ENCODE results near the gene IL17RB.

DNA sequence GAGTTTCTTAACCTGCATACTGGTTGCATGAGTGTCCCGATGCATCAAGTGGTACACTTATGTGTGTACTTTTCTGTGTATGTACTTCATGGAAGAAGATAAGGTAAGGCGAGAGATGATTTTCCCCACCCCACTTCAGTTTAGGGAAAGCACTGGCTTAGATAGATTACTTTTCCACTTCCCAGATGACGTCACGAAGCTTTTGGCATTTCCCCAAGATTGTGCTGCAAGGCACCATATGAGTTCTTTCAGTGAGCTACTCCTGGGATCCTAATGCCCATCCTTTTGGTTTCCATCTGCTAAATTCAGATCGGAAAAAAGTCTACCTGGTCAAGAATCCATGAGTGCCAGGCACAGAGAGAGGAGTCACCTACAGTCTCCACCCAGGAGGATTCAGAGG, 4.5 kb downstream of the IL17RB start:
- TF ChIP-seq, protein P1, sequence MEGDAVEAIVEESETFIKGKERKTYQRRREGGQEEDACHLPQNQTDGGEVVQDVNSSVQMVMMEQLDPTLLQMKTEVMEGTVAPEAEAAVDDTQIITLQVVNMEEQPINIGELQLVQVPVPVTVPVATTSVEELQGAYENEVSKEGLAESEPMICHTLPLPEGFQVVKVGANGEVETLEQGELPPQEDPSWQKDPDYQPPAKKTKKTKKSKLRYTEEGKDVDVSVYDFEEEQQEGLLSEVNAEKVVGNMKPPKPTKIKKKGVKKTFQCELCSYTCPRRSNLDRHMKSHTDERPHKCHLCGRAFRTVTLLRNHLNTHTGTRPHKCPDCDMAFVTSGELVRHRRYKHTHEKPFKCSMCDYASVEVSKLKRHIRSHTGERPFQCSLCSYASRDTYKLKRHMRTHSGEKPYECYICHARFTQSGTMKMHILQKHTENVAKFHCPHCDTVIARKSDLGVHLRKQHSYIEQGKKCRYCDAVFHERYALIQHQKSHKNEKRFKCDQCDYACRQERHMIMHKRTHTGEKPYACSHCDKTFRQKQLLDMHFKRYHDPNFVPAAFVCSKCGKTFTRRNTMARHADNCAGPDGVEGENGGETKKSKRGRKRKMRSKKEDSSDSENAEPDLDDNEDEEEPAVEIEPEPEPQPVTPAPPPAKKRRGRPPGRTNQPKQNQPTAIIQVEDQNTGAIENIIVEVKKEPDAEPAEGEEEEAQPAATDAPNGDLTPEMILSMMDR (IDR thresholded peaks at IDR 0.05; ENCODE audit: insufficient read depth, low read depth, low read length): no peak
- TF ChIP-seq EZH2 (IDR thresholded peaks at IDR 0.05; ENCODE audit: insufficient read depth, low read length): no peak

Measured in astrocyte (in vitro differentiated cells and primary cell).